Measurements from ENCODE around the gene MFSD6. TPM values are rescaled to one million over a fixed set of nuclear protein-coding genes. Genes with fewer than 3 reads are reported as not detected.
A peak's percentile ranks its signal among the peaks of the same experiment; 100 is the strongest.

The MFSD6 gene
- total and polyA plus RNA-seq, 4 experiments from 2014 or later, result 7.7 to 47.5 (median 33.7) TPM

DNA sequence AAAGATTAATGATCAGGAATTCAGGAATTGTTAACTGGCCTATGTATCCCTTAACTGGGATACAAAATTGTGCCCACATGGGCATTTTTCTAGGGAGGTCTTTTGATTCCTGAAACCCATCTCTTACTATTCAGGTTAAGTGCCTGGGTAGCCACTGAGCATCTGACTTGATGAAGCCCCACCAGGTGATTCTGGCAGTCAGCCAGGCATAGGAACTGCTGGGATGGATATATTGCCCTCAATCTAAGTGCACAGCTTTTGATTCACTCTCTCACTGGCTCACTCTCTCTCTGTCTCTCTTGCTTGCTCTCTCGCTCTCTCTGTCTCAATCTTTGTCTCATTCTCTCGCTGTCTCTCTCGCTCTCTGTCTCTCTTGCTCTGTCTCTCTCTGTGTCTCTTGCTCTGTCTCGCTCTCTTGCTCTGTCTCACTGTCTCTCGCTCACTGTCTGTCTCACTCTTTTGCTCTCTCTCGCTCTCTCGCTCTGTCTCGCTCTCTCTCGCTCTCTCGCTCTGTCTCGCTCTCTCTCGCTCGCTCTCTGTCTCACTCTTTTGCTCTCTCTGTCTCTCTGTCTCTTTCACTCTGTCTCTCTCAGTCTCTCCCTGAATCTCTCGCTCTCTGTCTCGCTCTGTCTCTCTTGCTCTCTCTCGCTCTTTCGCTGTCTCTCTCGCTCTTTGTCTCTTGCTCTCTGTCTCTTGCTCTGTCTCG, 42.5 kb upstream of the MFSD6 start:
- peaks cover 16% of the 10 kb centered on the region for H3K4me1 ChIP-seq (ENCODE audit: insufficient read depth, low read length)
- H3K36me3 ChIP-seq (ENCODE audit: insufficient read depth, low read length), result peaks cover 9% of the 10 kb centered on the region
- H3K9me3 ChIP-seq (ENCODE audit: control insufficient read depth in 1 of 2, low read length in 2 of 2), result no peaks in the 10 kb centered on the region
- H3K4me1 Mint-ChIP-seq, result peaks cover 5 to 20% (median 10%) of the 10 kb centered on the region in 4 donors
- H3K36me3 Mint-ChIP-seq, result peaks cover 26 to 33% of the 10 kb centered on the region in 2 donors
- ChIA-PET POLR2A (ENCODE audit: partially characterized antibody) (no interaction called here), CTCF (ENCODE audit: partially characterized antibody) (no interaction called here)
- H3K4me3 ChIP-seq (ENCODE audit: low read length in 2 of 2), result no peak overlapping the region
- no peaks in the 10 kb centered on the region for H3K27me3 ChIP-seq (ENCODE audit: insufficient read depth, low read length)
- no peak for DNase-seq
- H3K27ac ChIP-seq (ENCODE audit: low read depth, low read length), result no peak overlapping the region
- no peaks in the 10 kb centered on the region for H3K27me3 Mint-ChIP-seq
- H3K4me3 Mint-ChIP-seq, result no peak overlapping the region
- no peak overlapping the region for H3K27ac Mint-ChIP-seq
- intact Hi-C loops (cut with micrococcal nuclease), result no loop called here
- no peaks in the 10 kb centered on the region for H3K9me3 Mint-ChIP-seq

DNA sequence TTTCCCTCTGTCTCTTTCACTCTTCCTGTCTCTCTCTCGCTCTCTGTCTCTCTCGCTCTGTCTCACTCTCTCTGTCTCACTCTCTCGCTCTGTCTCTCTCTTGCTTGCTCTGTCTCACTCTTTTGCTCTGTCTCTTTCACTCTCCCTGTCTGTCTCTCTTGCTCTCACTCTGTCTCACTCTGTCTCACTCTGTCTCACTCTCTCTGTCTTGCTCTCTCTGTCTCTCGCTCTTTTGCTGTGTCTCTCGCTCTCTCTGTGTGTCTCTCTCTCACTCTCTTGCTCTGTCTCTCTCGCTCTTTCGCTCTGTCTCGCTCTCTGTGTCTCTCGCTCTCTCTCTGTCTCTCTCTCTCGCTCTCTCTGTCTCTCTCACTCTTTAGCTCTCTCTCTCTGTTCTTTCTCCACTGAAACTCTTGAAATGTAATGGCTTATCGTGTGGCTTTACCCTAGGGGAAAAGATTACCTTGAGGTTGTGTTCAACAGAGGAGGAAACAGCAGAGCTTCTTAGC, 41.9 kb upstream of the MFSD6 start:
- no peaks in the 10 kb centered on the region for H3K9me3 Mint-ChIP-seq
- H3K27me3 ChIP-seq (ENCODE audit: insufficient read depth, low read length), result no peaks in the 10 kb centered on the region
- H3K4me3 Mint-ChIP-seq, result no peak overlapping the region
- DNase-seq, result no peak
- peaks cover 31 to 36% of the 10 kb centered on the region in 2 donors for H3K36me3 Mint-ChIP-seq
- H3K27me3 Mint-ChIP-seq, result no peaks in the 10 kb centered on the region
- ChIA-PET POLR2A (ENCODE audit: partially characterized antibody) (no interaction called here), CTCF (ENCODE audit: partially characterized antibody) (no interaction called here)
- peaks cover 13% of the 10 kb centered on the region for H3K36me3 ChIP-seq (ENCODE audit: insufficient read depth, low read length)
- no peak overlapping the region for H3K27ac Mint-ChIP-seq
- intact Hi-C loops (cut with micrococcal nuclease), result no loop called here
- no peak overlapping the region for H3K4me3 ChIP-seq (ENCODE audit: low read length in 2 of 2)
- no peak overlapping the region for H3K27ac ChIP-seq (ENCODE audit: low read depth, low read length)
- peaks cover 10% of the 10 kb centered on the region for H3K4me1 ChIP-seq (ENCODE audit: insufficient read depth, low read length)
- peaks cover 3 to 16% (median 7%) of the 10 kb centered on the region in 4 donors for H3K4me1 Mint-ChIP-seq
- no peaks in the 10 kb centered on the region for H3K9me3 ChIP-seq (ENCODE audit: control insufficient read depth in 1 of 2, low read length in 2 of 2)

DNA sequence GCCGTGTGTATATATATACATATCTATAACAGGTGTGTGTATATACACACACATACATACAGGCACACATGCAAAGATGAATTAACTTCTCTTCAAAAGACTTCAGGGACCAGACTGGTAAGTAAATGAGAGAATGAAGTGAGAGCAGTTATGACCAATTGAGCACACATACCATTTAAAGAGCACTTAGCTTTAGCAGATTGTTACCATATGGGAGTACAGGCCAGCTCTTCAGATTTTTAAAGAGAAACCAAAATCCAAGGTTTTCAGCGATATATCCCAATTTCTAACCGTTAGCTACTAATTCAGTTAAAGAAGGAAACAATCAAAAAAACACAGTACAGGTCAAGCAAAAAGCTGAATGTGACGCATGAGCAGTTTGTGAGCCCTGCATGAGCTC, 41.1 kb upstream of the MFSD6 start:
- Mint-ChIP-seq H3K4me3 (no peak overlapping the region), H3K36me3 (peaks cover 31 to 36% of the 10 kb centered on the region in 2 donors), H3K27me3 (no peaks in the 10 kb centered on the region), H3K27ac (peak overlapping the region in 1 of 7 donors; percentile 16), H3K4me1 (peaks cover 1 to 13% (median 4%) of the 10 kb centered on the region in 4 donors), H3K9me3 (no peaks in the 10 kb centered on the region)
- Histone ChIP-seq H3K36me3 (ENCODE audit: insufficient read depth, low read length) (peaks cover 13% of the 10 kb centered on the region), H3K27me3 (ENCODE audit: insufficient read depth, low read length) (no peaks in the 10 kb centered on the region), H3K4me1 (ENCODE audit: insufficient read depth, low read length) (peaks cover 2% of the 10 kb centered on the region), H3K4me3 (ENCODE audit: low read length in 2 of 2) (no peak overlapping the region), H3K9me3 (ENCODE audit: control insufficient read depth in 1 of 2, low read length in 2 of 2) (no peaks in the 10 kb centered on the region), H3K27ac (ENCODE audit: low read depth, low read length) (no peak overlapping the region)
- CTCF ChIA-PET (ENCODE audit: partially characterized antibody), result interaction anchor here (0.8 to 1.5 kb wide), 9 partner anchors 8 to 706 kb away, joined by 3 to 8 read pairs (median 3); no protein-coding TSS in a partner anchor
- intact Hi-C loops (cut with micrococcal nuclease), result no loop called here
- POLR2A ChIA-PET (ENCODE audit: partially characterized antibody), result no interaction called here
- no peak for DNase-seq

DNA sequence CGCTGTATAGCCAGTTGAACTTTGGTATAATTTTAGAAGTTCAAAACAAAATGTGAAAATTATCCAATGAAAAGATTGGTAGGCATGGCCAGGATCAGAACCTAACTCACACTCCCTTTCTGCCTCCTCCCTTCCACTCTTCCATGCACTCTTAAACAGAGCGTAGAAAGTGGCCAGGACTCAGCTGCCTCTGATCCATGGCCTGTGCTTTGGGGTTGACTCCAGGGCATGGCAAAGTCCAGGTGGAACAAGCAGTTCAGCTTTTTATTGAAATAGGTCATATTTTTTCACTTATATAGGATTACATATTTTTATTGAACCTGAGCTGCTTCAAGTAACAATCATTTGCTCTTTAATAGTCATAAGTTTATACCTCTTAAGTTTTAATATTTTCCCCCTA, 38.5 kb upstream of the MFSD6 start:
- intact Hi-C loops (cut with micrococcal nuclease), result no loop called here

DNA sequence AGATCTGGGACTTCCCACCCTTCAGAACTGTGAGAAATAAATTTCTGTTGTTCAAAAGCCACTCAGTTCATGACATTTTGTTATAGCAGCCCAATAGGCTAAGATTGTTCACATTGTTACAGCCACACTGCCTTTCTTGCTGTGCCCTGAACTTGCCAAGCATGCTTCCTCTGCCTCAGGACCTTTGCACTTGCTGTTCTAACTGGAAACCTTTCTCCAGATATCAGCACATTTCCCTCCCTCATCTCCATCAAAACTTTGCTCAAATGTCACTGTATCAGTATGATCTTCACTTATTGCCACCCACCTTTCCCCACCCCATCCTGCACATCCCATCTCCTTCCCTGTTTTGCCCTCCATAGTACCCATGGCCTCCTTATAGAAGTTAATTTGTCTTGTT, 32.1 kb upstream of the MFSD6 start:
- H3K27ac Mint-ChIP-seq, result peak overlapping the region in 1 of 7 donors; percentile 13

More for the DNA sequence above, 38.5 kb upstream of the MFSD6 start:
- Mint-ChIP-seq H3K4me3 (no peak overlapping the region), H3K27me3 (no peaks in the 10 kb centered on the region), H3K27ac (peak overlapping the region in 1 of 7 donors; percentile 24), H3K36me3 (peaks cover 27 to 34% of the 10 kb centered on the region in 2 donors), H3K9me3 (no peaks in the 10 kb centered on the region), H3K4me1 (peaks cover 0 to 2% (median 0%) of the 10 kb centered on the region in 4 donors)
- H3K27ac ChIP-seq (ENCODE audit: low read depth, low read length), result no peak overlapping the region
- ChIA-PET CTCF (ENCODE audit: partially characterized antibody) (interaction anchor here (0.9 to 2.0 kb wide), 8 partner anchors 25 to 711 kb away, joined by 3 to 6 read pairs (median 4); no protein-coding TSS in a partner anchor), POLR2A (ENCODE audit: partially characterized antibody) (no interaction called here)
- no peaks in the 10 kb centered on the region for H3K9me3 ChIP-seq (ENCODE audit: control insufficient read depth in 1 of 2, low read length in 2 of 2)
- H3K36me3 ChIP-seq (ENCODE audit: insufficient read depth, low read length), result peaks cover 13% of the 10 kb centered on the region
- no peaks in the 10 kb centered on the region for H3K27me3 ChIP-seq (ENCODE audit: insufficient read depth, low read length)
- no peak overlapping the region for H3K4me3 ChIP-seq (ENCODE audit: low read length in 2 of 2)
- DNase-seq, result no peak
- no peaks in the 10 kb centered on the region for H3K4me1 ChIP-seq (ENCODE audit: insufficient read depth, low read length)

DNA sequence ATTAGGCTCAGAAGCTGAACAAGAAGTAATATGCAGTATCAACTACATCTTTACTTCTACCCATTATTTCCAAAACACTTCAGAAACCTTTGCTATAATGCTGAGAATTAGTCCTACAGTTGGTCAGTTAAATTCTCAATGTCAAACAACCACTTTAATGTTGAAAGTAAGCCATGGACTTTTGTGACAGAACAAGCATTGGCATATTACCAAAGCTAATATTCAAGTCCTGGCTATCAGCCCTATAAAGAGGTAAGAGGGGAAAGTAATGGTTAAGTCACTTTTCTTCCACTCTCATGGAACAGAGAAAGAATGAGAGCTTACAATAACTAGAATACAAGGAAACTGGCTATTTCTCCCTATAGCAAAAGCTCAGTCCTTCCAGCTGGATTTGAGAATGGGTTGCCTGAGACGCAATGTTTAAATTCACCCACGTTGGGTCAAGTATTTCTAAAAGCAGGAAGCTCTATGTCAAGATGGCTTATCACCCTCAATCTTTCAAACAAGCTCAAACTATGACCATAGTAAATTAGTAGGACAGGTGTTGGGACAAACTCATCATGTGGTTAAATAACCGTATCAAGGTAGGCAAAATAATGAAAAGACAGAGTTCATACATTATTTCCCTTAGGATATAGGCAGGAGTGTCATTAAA, 31.4 kb upstream of the MFSD6 start:
- Histone ChIP-seq H3K27ac (ENCODE audit: low read depth, low read length) (no peak overlapping the region), H3K36me3 (ENCODE audit: insufficient read depth, low read length) (no peaks in the 10 kb centered on the region), H3K9me3 (ENCODE audit: control insufficient read depth in 1 of 2, low read length in 2 of 2) (no peaks in the 10 kb centered on the region), H3K4me1 (ENCODE audit: insufficient read depth, low read length) (no peaks in the 10 kb centered on the region), H3K4me3 (ENCODE audit: low read length in 2 of 2) (no peak overlapping the region), H3K27me3 (ENCODE audit: insufficient read depth, low read length) (no peaks in the 10 kb centered on the region)
- ChIA-PET POLR2A (ENCODE audit: partially characterized antibody) (no interaction called here), CTCF (ENCODE audit: partially characterized antibody) (interaction anchor here (0.6 to 2.1 kb wide), 6 partner anchors 9 to 303 kb away, joined by 3 to 11 read pairs (median 4); no protein-coding TSS in a partner anchor)
- H3K27me3 Mint-ChIP-seq, result no peaks in the 10 kb centered on the region
- H3K9me3 Mint-ChIP-seq, result no peaks in the 10 kb centered on the region
- peaks cover 0 to 2% (median 0%) of the 10 kb centered on the region in 4 donors for H3K4me1 Mint-ChIP-seq
- H3K36me3 Mint-ChIP-seq, result peaks cover 0 to 1% of the 10 kb centered on the region in 2 donors
- intact Hi-C loops (cut with micrococcal nuclease), result no loop called here
- no peak overlapping the region for H3K4me3 Mint-ChIP-seq
- no peak for DNase-seq
- H3K27ac Mint-ChIP-seq, result no peak overlapping the region

More for the DNA sequence above, 32.1 kb upstream of the MFSD6 start:
- H3K27me3 ChIP-seq (ENCODE audit: insufficient read depth, low read length), result no peaks in the 10 kb centered on the region
- no peak overlapping the region for H3K27ac ChIP-seq (ENCODE audit: low read depth, low read length)
- DNase-seq, result no peak
- ChIA-PET CTCF (ENCODE audit: partially characterized antibody) (interaction anchor here (1.1 to 2.1 kb wide), 5 partner anchors 9 to 304 kb away, joined by 3 to 11 read pairs (median 5); no protein-coding TSS in a partner anchor), POLR2A (ENCODE audit: partially characterized antibody) (no interaction called here)
- no peak overlapping the region for H3K4me3 ChIP-seq (ENCODE audit: low read length in 2 of 2)
- intact Hi-C loops (cut with micrococcal nuclease), result no loop called here
- Mint-ChIP-seq H3K4me1 (peaks cover 0 to 2% (median 0%) of the 10 kb centered on the region in 4 donors), H3K9me3 (no peaks in the 10 kb centered on the region), H3K36me3 (peaks cover 1% of the 10 kb centered on the region in 2 donors), H3K27me3 (no peaks in the 10 kb centered on the region), H3K4me3 (no peak overlapping the region)
- H3K9me3 ChIP-seq (ENCODE audit: control insufficient read depth in 1 of 2, low read length in 2 of 2), result no peaks in the 10 kb centered on the region
- H3K4me1 ChIP-seq (ENCODE audit: insufficient read depth, low read length), result no peaks in the 10 kb centered on the region
- no peaks in the 10 kb centered on the region for H3K36me3 ChIP-seq (ENCODE audit: insufficient read depth, low read length)

DNA sequence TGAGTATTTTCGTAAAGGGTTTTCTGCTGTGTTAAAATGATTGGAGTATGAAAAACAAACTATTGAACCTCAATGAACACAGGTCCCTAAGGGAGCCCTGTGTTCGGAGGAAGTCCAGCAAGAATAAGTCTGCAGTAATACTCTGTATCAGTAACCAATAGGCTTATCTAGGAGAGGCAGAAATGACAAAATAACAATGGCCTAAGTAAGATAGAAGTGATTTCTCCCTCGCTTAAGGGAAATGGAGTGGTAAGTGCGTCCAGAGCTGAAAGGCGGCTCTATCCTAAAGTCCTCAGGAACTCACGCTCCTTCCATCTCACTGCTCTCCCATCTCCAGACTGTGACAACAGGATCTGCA, 29.3 kb upstream of the MFSD6 start:
- no peaks in the 10 kb centered on the region for H3K9me3 Mint-ChIP-seq
- no peak overlapping the region for H3K27ac ChIP-seq (ENCODE audit: low read depth, low read length)
- intact Hi-C loops (cut with micrococcal nuclease), result no loop called here
- H3K4me1 Mint-ChIP-seq, result peaks cover 0 to 3% (median 0%) of the 10 kb centered on the region in 4 donors
- no peak overlapping the region for H3K4me3 Mint-ChIP-seq
- ChIA-PET POLR2A (ENCODE audit: partially characterized antibody) (no interaction called here), CTCF (ENCODE audit: partially characterized antibody) (interaction anchor here (7.2 kb wide), 1 partner anchor 299 kb away, joined by 125 read pairs; no protein-coding TSS in a partner anchor)
- no peak for DNase-seq
- H3K4me3 ChIP-seq (ENCODE audit: low read length in 2 of 2), result no peak overlapping the region
- no peaks in the 10 kb centered on the region for H3K27me3 ChIP-seq (ENCODE audit: insufficient read depth, low read length)
- no peaks in the 10 kb centered on the region for H3K4me1 ChIP-seq (ENCODE audit: insufficient read depth, low read length)
- H3K27me3 Mint-ChIP-seq, result peaks cover 0 to 1% of the 10 kb centered on the region in 2 donors
- no peaks in the 10 kb centered on the region for H3K36me3 ChIP-seq (ENCODE audit: insufficient read depth, low read length)
- H3K9me3 ChIP-seq (ENCODE audit: control insufficient read depth in 1 of 2, low read length in 2 of 2), result no peaks in the 10 kb centered on the region
- H3K36me3 Mint-ChIP-seq, result no peaks in the 10 kb centered on the region
- H3K27ac Mint-ChIP-seq, result no peak overlapping the region
